Loucy (cell line): ENCODE measurements around the gene CENPF.

Experiments
- H2AFZ ChIP-seq: fragments of 200-600 bp; sonication (generic); 2 replicates; pipeline ENCODE4 v1.6.0; 2016; ENCODE audit warnings: antibody characterized with exemption, mild to moderate bottlenecking, low read length, moderate library complexity
- H3F3A ChIP-seq: fragments of 200-600 bp; 2 replicates; pipeline ENCODE4 v1.6.0; 2016; ENCODE audit warnings: antibody characterized with exemption, low read depth, mild to moderate bottlenecking
- H3K27me3 ChIP-seq: fragments of 200-600 bp; sonication (generic); 2 replicates; pipeline ENCODE4 v1.6.1; 2014; ENCODE audit warnings: low read length, mild to moderate bottlenecking; ENCODE audit not compliant: insufficient read depth, poor library complexity, severe bottlenecking
- H3K36me3 ChIP-seq: fragments of 200-600 bp; sonication (generic); 2 replicates; pipeline ENCODE4 v1.6.1; 2016; ENCODE audit warnings: low read length; ENCODE audit not compliant: insufficient read depth
- H3K4me1 ChIP-seq: fragments of 200-600 bp; sonication (generic); 2 replicates; pipeline ENCODE4 v1.5.1; 2014; ENCODE audit warnings: low read length, mild to moderate bottlenecking; ENCODE audit not compliant: insufficient read depth, poor library complexity, severe bottlenecking
- H3K4me2 ChIP-seq: fragments of 200-600 bp; sonication (generic); 2 replicates; pipeline ENCODE4 v1.6.0; 2014; ENCODE audit warnings: antibody characterized with exemption, low read length, low read depth, mild to moderate bottlenecking; ENCODE audit not compliant: poor library complexity, severe bottlenecking
- H3K4me3 ChIP-seq: fragments of 200-600 bp; sonication (generic); 2 replicates; pipeline ENCODE4 v1.5.1; 2014; ENCODE audit warnings: low read length, mild to moderate bottlenecking, mixed read lengths; ENCODE audit not compliant: poor library complexity, severe bottlenecking
- H3K79me2 ChIP-seq: fragments of 200-600 bp; sonication (generic); 2 replicates; pipeline ENCODE4 v1.6.1; 2014; ENCODE audit warnings: low read length; ENCODE audit not compliant: insufficient read depth
- H3K9ac ChIP-seq: fragments of 200-600 bp; sonication (generic); 2 replicates; pipeline ENCODE4 v1.6.0; 2014; ENCODE audit warnings: mild to moderate bottlenecking, low read depth, low read length, moderate library complexity; ENCODE audit not compliant: poor library complexity, severe bottlenecking
- H3K9me2 ChIP-seq: fragments of 200-600 bp; sonication (generic); replicated peaks from 2 replicates; pipeline ENCODE4 v1.6.1; 2016; ENCODE audit warnings: low read depth, low read length, mixed read lengths
- H3K9me3 ChIP-seq: fragments of 200-600 bp; sonication (generic); 2 replicates; pipeline ENCODE4 v1.6.1; 2014; ENCODE audit warnings: mild to moderate bottlenecking, antibody characterized with exemption, low read length, low read depth; ENCODE audit not compliant: insufficient read depth
- H4K20me1 ChIP-seq: fragments of 200-600 bp; sonication (generic); 2 replicates; pipeline ENCODE4 v1.6.0; 2014; ENCODE audit warnings: antibody characterized with exemption, low read length, mild to moderate bottlenecking; ENCODE audit not compliant: insufficient read depth, poor library complexity, severe bottlenecking
- EZH2phosphoT487 ChIP-seq: fragments of 200-600 bp; IDR thresholded peaks from 2 replicates; pipeline ENCODE4 v1.6.1; 2018; ENCODE audit warnings: antibody characterized with exemption, mild to moderate bottlenecking, moderate library complexity, borderline replicate concordance
- TF ChIP-seq, protein P1 (sequence below): fragments of 200-600 bp; sonication (generic); conservative IDR thresholded peaks from 2 replicates; pipeline ENCODE4 v1.5.1; 2014; ENCODE audit warnings: mild to moderate bottlenecking, antibody characterized with exemption, low read length

The CENPF gene

GRCh38 chr1:214700437-214700836, 97.4 kb downstream of the CENPF start:
- Histone ChIP-seq H3K4me3 (no peak overlapping the region), H3K27me3 (no peaks in the 10 kb centered on the region), H3F3A (no peaks in the 10 kb centered on the region), H3K36me3 (no peaks in the 10 kb centered on the region), H3K79me2 (no peaks in the 10 kb centered on the region), H3K4me1 (no peaks in the 10 kb centered on the region), H2AFZ (no peak overlapping the region), H4K20me1 (no peaks in the 10 kb centered on the region), H3K9me2 (no peaks in the 10 kb centered on the region), H3K4me2 (no peak overlapping the region), H3K9me3 (no peaks in the 10 kb centered on the region), H3K9ac (no peak overlapping the region)
- TF ChIP-seq, protein P1, sequence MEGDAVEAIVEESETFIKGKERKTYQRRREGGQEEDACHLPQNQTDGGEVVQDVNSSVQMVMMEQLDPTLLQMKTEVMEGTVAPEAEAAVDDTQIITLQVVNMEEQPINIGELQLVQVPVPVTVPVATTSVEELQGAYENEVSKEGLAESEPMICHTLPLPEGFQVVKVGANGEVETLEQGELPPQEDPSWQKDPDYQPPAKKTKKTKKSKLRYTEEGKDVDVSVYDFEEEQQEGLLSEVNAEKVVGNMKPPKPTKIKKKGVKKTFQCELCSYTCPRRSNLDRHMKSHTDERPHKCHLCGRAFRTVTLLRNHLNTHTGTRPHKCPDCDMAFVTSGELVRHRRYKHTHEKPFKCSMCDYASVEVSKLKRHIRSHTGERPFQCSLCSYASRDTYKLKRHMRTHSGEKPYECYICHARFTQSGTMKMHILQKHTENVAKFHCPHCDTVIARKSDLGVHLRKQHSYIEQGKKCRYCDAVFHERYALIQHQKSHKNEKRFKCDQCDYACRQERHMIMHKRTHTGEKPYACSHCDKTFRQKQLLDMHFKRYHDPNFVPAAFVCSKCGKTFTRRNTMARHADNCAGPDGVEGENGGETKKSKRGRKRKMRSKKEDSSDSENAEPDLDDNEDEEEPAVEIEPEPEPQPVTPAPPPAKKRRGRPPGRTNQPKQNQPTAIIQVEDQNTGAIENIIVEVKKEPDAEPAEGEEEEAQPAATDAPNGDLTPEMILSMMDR = no peak
- TF ChIP-seq EZH2phosphoT487 = no peak

GRCh38 chr1:214702556-214702955, 99.6 kb downstream of the CENPF start:
- Histone ChIP-seq H3K9me2 (no peaks in the 10 kb centered on the region), H3K9ac (no peak overlapping the region), H2AFZ (no peak overlapping the region), H3K9me3 (no peaks in the 10 kb centered on the region), H3K4me3 (no peak overlapping the region), H3K4me1 (no peaks in the 10 kb centered on the region), H3K4me2 (no peak overlapping the region), H3K27me3 (no peaks in the 10 kb centered on the region), H3K79me2 (no peaks in the 10 kb centered on the region), H4K20me1 (no peaks in the 10 kb centered on the region), H3K36me3 (no peaks in the 10 kb centered on the region), H3F3A (no peaks in the 10 kb centered on the region)
- TF ChIP-seq EZH2phosphoT487 = no peak
- TF ChIP-seq, protein P1 = no peak

DNA sequence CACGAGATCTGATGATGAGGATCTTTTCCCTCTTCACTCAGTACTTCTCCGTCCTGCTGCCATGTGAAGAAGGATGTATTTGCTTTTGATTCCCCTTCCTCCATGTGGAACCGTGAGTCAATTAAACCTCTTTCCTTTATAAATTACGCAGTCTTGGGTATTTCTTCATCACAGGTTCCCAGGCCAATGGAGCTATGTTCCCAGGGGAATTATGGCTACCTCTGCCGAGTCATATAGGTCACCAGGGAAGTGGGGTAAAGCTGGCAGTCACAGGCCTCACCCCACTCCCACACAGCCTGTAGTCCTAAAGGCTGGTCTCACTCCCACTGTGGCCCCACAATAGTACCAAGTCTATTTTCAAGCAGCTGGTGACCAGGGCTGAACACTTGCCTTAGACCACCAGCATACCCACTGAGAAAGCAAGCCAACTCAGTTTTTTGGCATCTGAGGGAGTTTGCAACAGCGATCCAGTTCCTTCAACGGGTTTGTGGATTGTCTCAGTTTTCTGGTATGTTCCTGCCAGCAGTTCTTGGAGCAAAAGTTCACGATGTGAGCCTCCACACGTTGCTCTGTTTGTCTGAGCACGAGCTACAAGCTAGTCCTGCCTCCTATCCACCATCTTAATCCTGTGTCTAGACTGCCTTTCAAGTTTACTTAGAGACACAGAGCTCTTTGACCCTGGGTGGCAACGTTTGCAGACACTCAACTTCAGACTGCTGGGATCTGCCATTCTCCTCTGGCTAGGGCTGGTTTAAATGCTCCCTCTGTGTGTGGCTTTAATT, 104.5 kb downstream of the CENPF start:
- Histone ChIP-seq H2AFZ (no peak overlapping the region), H3F3A (no peaks in the 10 kb centered on the region), H3K27me3 (no peaks in the 10 kb centered on the region), H3K9me2 (no peaks in the 10 kb centered on the region), H3K9ac (no peak overlapping the region), H3K4me1 (no peaks in the 10 kb centered on the region), H3K36me3 (no peaks in the 10 kb centered on the region), H3K9me3 (no peaks in the 10 kb centered on the region), H4K20me1 (no peaks in the 10 kb centered on the region), H3K4me3 (no peak overlapping the region), H3K4me2 (no peak overlapping the region), H3K79me2 (no peaks in the 10 kb centered on the region)
- TF ChIP-seq EZH2phosphoT487 = no peak
- TF ChIP-seq, protein P1 = no peak
